ENCODE results near the gene DYNLT4.

DNA sequence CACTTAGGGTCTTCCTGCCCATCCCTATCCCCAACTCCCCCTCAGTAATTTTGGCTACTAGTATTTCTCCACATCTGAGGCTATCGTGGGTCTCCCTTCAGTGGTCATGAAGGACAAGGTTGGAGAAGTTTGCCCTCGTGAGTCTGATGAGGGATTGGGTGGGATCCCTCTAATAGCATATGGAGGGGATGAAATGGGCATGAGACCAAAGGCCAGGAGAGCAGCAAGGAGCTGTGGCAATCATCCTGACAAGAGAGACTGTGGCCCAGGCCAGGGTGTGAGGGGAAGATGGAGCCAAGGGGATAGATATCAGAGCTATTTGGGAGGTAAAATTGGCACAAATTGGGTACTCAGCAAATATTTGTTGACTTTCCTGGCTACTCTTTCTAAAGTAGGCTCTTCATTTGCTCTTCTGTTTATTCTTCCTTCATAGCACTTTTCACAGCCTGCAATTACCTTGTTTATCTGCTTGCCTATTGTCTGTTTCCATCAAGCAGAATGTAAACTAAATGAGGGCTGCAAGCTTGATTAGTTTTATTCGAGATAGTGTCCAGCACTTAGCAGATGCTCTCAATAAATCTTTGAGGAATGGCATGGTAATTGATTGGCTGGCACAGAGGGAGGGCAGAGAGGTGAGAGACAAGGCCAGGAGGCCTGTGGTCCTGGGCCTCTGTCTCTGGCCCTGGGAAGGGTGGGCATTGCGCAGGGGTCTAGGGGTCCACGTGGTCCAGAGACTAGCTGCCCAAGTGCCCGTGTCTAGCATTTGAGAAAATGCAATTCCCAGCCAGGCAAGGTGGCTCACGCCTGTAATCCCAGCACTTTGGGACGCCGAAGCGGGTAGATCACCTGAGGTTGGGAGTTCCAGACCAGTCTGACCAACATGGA, 8.4 kb downstream of the DYNLT4 start:
- TF ChIP-seq, protein P1, sequence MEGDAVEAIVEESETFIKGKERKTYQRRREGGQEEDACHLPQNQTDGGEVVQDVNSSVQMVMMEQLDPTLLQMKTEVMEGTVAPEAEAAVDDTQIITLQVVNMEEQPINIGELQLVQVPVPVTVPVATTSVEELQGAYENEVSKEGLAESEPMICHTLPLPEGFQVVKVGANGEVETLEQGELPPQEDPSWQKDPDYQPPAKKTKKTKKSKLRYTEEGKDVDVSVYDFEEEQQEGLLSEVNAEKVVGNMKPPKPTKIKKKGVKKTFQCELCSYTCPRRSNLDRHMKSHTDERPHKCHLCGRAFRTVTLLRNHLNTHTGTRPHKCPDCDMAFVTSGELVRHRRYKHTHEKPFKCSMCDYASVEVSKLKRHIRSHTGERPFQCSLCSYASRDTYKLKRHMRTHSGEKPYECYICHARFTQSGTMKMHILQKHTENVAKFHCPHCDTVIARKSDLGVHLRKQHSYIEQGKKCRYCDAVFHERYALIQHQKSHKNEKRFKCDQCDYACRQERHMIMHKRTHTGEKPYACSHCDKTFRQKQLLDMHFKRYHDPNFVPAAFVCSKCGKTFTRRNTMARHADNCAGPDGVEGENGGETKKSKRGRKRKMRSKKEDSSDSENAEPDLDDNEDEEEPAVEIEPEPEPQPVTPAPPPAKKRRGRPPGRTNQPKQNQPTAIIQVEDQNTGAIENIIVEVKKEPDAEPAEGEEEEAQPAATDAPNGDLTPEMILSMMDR (IDR thresholded peaks at IDR 0.05; ENCODE audit: low read depth, low read length), result no peak
- TF ChIP-seq POLR2A (IDR thresholded peaks at IDR 0.05; ENCODE audit: extremely low read depth, insufficient read length), result no peak
- no peak for TF ChIP-seq MYC (IDR thresholded peaks at IDR 0.05; ENCODE audit: low read depth, low read length)

Data from NB4 (cell line).